IPS-20b (cell line): Measurements from ENCODE around the gene KLRF2.

ENCODE experiments used
- H3K27ac ChIP-seq: one replicate; pipeline ENCODE4 v1.5.1; 2013; ENCODE audit warnings: low read length
- H3K27me3 ChIP-seq: 2 replicates; pipeline ENCODE4 v1.6.1; 2013; ENCODE audit warnings: mild to moderate bottlenecking, low read length, inconsistent platforms; ENCODE audit not compliant: insufficient read depth
- H3K36me3 ChIP-seq: 2 replicates; pipeline ENCODE4 v1.6.1; 2013; ENCODE audit warnings: low read depth, mild to moderate bottlenecking, inconsistent platforms, low read length, moderate library complexity; ENCODE audit not compliant: insufficient read depth
- H3K4me1 ChIP-seq: 2 replicates; pipeline ENCODE4 v1.6.1; 2013; ENCODE audit warnings: mild to moderate bottlenecking, control low read depth, inconsistent platforms, low read length, moderate library complexity; ENCODE audit not compliant: insufficient read depth
- H3K4me3 ChIP-seq: 2 replicates; pipeline ENCODE4 v1.5.1; 2013; ENCODE audit warnings: mild to moderate bottlenecking, low read length, inconsistent platforms
- H3K9ac ChIP-seq: 2 replicates; pipeline ENCODE4 v1.6.1; 2013; ENCODE audit warnings: low read depth, mild to moderate bottlenecking, inconsistent platforms, low read length, moderate library complexity
- H3K9me3 ChIP-seq: 2 replicates; pipeline ENCODE4 v1.6.1; 2013; ENCODE audit warnings: mild to moderate bottlenecking, low read depth, low read length, inconsistent platforms; ENCODE audit not compliant: insufficient read depth

The KLRF2 gene, protein sequence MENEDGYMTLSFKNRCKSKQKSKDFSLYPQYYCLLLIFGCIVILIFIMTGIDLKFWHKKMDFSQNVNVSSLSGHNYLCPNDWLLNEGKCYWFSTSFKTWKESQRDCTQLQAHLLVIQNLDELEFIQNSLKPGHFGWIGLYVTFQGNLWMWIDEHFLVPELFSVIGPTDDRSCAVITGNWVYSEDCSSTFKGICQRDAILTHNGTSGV

DNA sequence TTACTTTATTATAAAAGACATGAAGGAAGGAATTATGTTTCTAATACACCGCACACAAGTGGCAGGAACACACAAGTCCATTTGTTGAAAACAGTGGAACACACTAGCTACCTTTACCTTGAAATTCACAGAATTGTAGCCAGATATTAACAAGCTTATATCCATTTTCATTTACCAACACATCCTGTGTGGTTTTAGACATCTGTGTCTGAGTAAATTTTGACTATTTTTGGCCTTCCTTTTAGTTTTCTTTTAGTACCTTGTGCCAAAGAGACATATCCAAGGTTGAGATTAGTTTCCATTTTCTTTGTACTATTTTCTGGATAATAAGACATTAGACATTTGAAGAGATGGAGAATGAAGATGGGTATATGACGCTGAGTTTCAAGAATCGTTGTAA lies at the start of gene KLRF2:
TSS of gene KLRF2 (plus strand) at position 244 of the 400 bp plus-strand sequence. CDS start at position 351, 107 bp downstream.
- Histone ChIP-seq H3K4me1 (peaks cover 6% of the 10 kb centered on the region), H3K9me3 (no peaks in the 10 kb centered on the region), H3K27ac (no peak within 1 kb of the TSS), H3K9ac (no peak within 1 kb of the TSS), H3K36me3 (no peaks in the 10 kb centered on the region), H3K4me3 (no peak within 1 kb of the TSS), H3K27me3 (no peaks in the 10 kb centered on the region)

DNA sequence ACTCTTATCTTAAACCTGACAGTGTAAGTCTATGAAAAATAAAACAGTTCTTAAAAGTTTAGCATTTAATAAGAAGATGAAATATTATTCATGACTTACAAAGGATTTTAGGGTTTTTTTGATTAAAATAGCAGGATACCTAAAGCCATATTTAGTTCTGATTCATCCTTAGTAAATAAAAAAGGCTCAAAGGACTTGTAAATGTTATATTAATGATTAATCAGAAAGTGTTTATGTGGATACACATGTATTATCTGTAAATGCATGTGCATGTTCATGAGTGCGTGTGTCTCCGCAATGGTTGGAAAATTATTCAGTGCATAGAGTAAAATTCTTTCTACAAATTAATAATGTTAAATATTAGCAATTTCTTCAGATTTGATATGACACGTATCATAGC lies 49.6 kb upstream of the KLRF2 start:
- Histone ChIP-seq H3K4me1 (no peaks in the 10 kb centered on the region), H3K9ac (no peak overlapping the region), H3K27me3 (no peaks in the 10 kb centered on the region), H3K9me3 (no peaks in the 10 kb centered on the region), H3K4me3 (no peak overlapping the region), H3K27ac (no peak overlapping the region), H3K36me3 (no peaks in the 10 kb centered on the region)

DNA sequence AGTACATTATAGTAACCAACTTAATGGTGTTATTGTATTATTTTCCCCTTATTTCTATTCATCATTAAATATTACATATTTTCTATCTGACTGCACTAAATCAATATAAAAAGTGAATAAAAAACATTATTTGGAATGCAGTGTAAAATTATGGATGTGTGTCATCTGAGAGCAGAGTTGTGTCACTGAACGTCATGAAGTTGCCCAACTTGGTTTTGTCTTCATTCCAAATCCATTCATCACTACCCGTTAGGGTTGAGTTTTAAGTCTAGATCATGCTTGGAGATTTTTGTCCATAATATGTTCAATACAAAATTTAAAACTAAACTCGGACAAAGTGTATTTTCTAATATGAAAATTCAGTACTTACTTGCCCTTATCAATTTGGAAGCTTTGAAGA lies 37.9 kb upstream of the KLRF2 start:
- H3K27ac ChIP-seq = no peak overlapping the region
- H3K9ac ChIP-seq = no peak overlapping the region
- H3K27me3 ChIP-seq = no peaks in the 10 kb centered on the region
- H3K36me3 ChIP-seq = no peaks in the 10 kb centered on the region
- no peaks in the 10 kb centered on the region for H3K4me1 ChIP-seq
- H3K9me3 ChIP-seq = no peaks in the 10 kb centered on the region
- no peak overlapping the region for H3K4me3 ChIP-seq

DNA sequence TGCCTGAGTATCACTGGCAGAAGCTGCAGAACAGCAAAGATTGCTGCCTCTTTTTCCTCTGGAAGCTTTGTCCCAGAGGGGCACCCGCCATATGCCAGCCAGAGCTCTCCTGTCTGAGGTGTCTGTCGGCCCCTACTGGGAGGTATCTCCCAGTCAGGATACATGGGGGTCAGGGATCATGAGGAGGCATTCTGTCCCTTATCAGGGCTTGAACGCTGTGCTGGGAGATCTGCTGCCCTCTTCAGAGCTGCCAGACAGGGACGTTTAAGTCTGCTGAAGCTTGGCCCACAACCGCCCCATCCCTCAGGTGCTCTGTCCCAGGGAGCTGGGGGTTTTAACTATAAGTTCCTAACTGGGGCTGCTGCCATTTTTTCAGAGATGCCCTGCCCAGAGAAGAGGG lies 32.4 kb upstream of the KLRF2 start:
- Histone ChIP-seq H3K27ac (no peak overlapping the region), H3K4me1 (no peaks in the 10 kb centered on the region), H3K4me3 (no peak overlapping the region), H3K9ac (no peak overlapping the region), H3K9me3 (no peaks in the 10 kb centered on the region), H3K27me3 (no peaks in the 10 kb centered on the region), H3K36me3 (no peaks in the 10 kb centered on the region)

DNA sequence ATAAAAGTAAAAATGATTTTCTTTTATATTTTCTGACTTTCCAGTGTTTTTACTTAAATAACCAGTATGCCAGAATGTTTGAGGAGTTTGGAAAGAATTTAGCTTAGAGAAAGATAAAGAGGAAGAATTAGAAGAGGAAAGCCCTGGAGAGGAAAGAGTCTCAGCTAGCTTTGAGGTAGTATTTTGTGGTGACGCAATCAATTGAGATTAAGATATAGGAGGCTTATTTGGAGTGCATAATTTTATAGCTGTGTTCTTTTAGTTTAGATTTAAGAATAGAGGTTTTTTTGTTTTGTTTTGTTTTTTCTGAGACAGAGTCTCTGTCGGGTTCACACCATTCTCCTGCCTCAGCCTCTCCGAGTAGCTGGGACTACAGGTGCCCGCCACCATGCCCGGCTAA lies 30.2 kb upstream of the KLRF2 start:
- Histone ChIP-seq H3K9me3 (no peaks in the 10 kb centered on the region), H3K27me3 (no peaks in the 10 kb centered on the region), H3K36me3 (no peaks in the 10 kb centered on the region), H3K9ac (no peak overlapping the region), H3K4me1 (no peaks in the 10 kb centered on the region), H3K4me3 (no peak overlapping the region), H3K27ac (no peak overlapping the region)

DNA sequence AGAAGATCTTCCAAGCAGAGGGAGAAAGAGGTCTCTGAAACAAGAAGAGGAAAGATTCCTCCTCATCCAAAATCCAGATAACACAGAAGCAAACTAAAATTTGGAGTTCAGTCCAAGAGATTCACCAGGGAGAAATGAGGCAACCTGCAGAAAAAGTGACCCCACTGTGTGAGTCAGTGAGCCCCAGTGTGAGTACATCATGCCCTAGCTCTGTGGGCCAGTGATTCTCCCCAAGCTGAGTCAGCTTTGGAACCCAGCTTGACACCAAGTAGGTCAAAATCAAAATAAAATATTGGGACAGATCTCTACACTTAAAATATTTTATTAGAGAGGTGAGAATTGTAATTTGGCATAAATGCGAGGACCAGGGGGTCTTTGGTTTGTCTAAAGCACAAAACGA lies 29.4 kb upstream of the KLRF2 start:
- Histone ChIP-seq H3K27me3 (no peaks in the 10 kb centered on the region), H3K4me1 (no peaks in the 10 kb centered on the region), H3K36me3 (no peaks in the 10 kb centered on the region), H3K4me3 (no peak overlapping the region), H3K27ac (no peak overlapping the region), H3K9me3 (no peaks in the 10 kb centered on the region), H3K9ac (no peak overlapping the region)

DNA sequence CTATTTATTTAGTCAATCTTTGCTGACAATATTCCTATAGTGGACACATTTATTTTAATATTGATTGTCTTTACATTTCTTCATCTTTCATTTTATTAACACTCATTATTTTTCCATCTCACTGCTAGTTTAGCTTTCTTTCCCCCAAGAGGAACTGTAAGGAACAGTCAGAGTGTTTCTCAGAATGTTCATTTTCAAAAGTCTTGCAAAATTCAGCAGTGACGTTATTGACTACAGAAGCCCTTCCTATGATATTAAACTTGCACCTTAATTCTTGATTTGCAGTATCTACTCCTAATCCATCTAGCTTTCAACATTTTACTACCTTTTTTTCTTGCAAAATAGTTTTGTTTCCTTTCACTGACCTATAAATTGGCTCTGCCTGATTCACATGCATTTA lies 25.1 kb upstream of the KLRF2 start:
- Histone ChIP-seq H3K36me3 (no peaks in the 10 kb centered on the region), H3K27ac (no peak overlapping the region), H3K4me1 (no peaks in the 10 kb centered on the region), H3K4me3 (no peak overlapping the region), H3K27me3 (no peaks in the 10 kb centered on the region), H3K9me3 (no peaks in the 10 kb centered on the region), H3K9ac (no peak overlapping the region)

DNA sequence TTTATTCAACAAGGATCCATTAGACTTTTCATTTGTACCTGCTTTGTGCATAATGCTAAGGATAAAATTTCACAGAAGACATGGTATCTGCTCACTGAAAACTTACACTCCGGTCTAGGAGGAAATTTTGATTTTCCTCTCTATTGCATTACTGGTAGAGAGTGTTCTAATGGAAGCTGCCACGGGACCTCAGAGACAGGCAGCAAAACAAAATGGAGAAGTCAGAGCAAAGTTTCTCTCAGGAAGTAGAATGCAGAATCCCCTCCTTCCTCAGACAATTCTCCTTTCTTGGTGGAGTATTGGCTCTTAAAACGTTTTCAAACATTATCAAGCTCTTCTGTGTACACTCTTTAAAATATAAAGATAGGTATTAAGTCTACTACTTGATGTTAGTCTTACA lies 24.4 kb upstream of the KLRF2 start:
- H3K4me3 ChIP-seq = no peak overlapping the region
- no peaks in the 10 kb centered on the region for H3K27me3 ChIP-seq
- H3K4me1 ChIP-seq = no peaks in the 10 kb centered on the region
- no peak overlapping the region for H3K27ac ChIP-seq
- H3K9me3 ChIP-seq = no peaks in the 10 kb centered on the region
- no peak overlapping the region for H3K9ac ChIP-seq
- no peaks in the 10 kb centered on the region for H3K36me3 ChIP-seq

DNA sequence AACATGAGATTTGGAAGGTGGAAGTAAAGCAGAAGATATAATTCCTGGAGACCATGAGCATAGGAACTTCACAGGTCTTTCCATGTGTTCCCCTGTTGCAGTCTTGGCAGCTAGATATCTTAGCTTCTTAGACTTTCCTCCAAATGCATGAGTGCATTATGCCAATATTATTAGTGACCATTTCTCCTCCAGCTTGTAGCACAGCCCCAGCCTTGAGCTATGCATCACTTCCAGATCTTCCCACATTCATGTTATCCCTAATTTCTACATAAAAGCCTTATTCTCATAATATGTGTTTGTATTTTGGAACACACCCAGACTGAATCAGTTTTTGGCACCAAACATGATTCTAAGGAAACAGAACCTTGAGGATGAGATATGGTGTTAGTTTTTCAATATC lies 23.2 kb upstream of the KLRF2 start:
- no peak overlapping the region for H3K27ac ChIP-seq
- no peak overlapping the region for H3K4me3 ChIP-seq
- no peak overlapping the region for H3K9ac ChIP-seq
- H3K36me3 ChIP-seq = no peaks in the 10 kb centered on the region
- H3K9me3 ChIP-seq = no peaks in the 10 kb centered on the region
- no peaks in the 10 kb centered on the region for H3K27me3 ChIP-seq
- no peaks in the 10 kb centered on the region for H3K4me1 ChIP-seq

DNA sequence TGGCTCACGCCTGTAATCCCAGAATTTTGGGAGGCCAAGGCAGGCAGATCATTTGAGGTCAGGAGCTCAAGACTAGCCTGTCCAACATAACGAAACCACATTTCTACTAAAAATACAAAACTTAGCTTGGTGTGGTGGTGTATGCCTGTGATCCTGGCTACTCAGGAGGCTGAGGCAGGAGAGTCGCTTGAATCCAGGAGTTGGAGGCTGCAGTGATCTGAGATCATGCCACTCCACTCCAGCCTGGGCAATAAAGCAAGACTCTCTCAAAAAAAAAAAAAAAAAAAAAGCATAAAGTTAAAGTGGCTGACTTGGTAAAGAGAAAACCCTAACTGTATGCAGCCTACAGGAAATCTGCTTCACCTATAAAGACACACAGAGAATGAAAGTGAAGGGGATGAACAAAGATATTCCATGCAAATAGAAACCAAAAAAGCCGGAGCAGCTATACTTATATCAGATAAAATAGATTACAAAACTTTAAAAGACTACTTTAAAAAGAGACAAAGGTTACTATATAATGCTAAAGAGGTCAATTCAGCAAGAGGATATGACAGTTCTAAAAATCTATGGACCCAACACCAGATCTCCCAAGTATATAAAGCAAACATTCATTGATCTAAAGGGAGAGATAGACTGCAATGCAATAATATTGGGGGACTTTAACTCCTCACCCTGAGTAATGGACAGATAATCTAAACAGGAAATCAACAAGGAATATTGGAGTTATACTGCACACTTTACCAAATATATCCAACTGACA lies 16.2 kb upstream of the KLRF2 start:
- Histone ChIP-seq H3K9ac (no peak overlapping the region), H3K4me3 (no peak overlapping the region), H3K27ac (no peak overlapping the region), H3K36me3 (no peaks in the 10 kb centered on the region), H3K27me3 (no peaks in the 10 kb centered on the region), H3K4me1 (peaks cover 10% of the 10 kb centered on the region; the same call in 1 of the 2 replicates), H3K9me3 (no peaks in the 10 kb centered on the region)

DNA sequence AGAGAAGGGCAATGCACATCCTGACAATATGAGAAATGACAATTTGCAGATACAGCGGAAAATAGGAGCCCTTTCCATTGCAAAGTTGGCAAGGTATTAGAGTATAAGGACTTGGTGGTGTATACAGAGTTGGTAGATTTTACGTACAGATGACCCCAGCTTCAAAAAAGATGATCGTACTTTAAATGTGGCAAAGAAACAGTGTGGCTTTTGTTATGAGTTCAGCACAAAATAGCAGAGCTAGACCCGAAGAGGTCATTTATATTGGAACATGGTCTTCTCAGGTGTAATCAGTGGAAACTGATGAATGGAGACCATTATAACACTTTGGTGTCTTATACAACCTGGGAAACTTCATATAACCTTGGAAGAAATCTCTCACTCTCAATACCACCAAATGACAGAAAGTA lies 14.4 kb upstream of the KLRF2 start:
- Histone ChIP-seq H3K9me3 (no peaks in the 10 kb centered on the region), H3K27me3 (no peaks in the 10 kb centered on the region), H3K27ac (no peak overlapping the region), H3K4me3 (no peak overlapping the region), H3K4me1 (peaks cover 10% of the 10 kb centered on the region; the same call in 1 of the 2 replicates), H3K36me3 (no peaks in the 10 kb centered on the region), H3K9ac (no peak overlapping the region)

DNA sequence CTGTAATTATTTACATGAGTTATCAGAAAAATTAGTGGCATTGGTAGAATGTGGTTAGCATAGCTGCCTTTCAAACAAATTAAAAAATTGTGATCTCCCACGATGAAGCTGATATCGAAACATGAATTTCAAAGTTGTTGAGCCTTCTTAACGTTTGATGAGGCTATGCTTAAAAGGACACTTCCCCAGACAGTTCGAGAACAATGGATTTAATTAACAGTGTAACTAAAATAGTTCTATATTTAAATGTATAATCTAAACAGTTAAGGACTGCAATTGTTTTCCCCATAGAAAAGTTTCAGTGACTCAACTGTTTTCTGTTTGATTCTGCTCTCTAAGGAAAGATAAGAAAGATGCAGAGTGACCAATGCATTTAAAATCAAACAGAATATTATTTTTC lies 13.8 kb upstream of the KLRF2 start:
- H3K4me3 ChIP-seq = no peak overlapping the region
- H3K27ac ChIP-seq = no peak overlapping the region

More for the DNA sequence above, 13.8 kb upstream of the KLRF2 start:
- no peaks in the 10 kb centered on the region for H3K27me3 ChIP-seq
- peaks cover 10% of the 10 kb centered on the region; the same call in 1 of the 2 replicates for H3K4me1 ChIP-seq
- H3K9me3 ChIP-seq = no peaks in the 10 kb centered on the region
- no peaks in the 10 kb centered on the region for H3K36me3 ChIP-seq
- no peak overlapping the region for H3K9ac ChIP-seq
